22Rv1 (cell line): ENCODE results near the gene CYP8B1.

Experiments used
- CTCF ChIP-seq: fragments of 450-650 bp; IDR thresholded peaks from 2 replicates; pipeline ENCODE4 v1.5.1; 2017; ENCODE audit warnings: mild to moderate bottlenecking
- ZFX ChIP-seq: fragments of 450-650 bp; IDR thresholded peaks from 2 replicates; pipeline ENCODE4 v1.6.1; 2017; ENCODE audit warnings: antibody characterized with exemption, borderline replicate concordance

- TF ChIP-seq CTCF = no peak
- no peak for TF ChIP-seq ZFX
These were observed 8.5 kb downstream of the CYP8B1 start for GRCh38 chr3:42867138-42867537.
